GM19372 (cell line): ENCODE results near the gene PYCR2.
"Not testable (repeated sequence)": the region's sequence is repeated elsewhere in the genome, so short reads cannot be mapped to it uniquely, and the experiment has no call there.

Experiments
- ATAC-seq: cut with Tn5 transposase; IDR thresholded peaks from one replicate; pipeline ENCODE4 v1.9.1; 2021; ENCODE audit warnings: mild to moderate bottlenecking, low read depth, moderate library complexity; ENCODE audit not compliant: unreplicated experiment

PYCR2 gene

DNA sequence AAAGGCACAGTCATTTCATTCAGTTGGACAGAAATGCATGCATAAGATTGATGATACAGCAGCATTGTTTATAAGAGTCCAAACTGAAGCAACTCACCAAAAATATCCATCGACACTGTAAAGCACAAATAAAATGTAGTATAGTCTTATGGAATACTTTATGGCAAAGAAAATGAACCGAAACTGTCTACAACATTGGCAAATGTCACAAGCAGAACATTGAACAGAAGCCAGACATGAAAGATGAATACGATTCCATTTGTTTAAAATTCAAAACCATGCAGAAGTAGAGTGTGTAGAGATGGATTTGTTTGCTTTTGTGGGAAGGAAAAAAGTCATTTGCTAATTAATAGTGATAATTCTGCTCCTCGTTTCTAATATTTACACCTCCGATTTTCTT lies 27.6 kb downstream of the PYCR2 start:
- ATAC-seq = no peak

DNA sequence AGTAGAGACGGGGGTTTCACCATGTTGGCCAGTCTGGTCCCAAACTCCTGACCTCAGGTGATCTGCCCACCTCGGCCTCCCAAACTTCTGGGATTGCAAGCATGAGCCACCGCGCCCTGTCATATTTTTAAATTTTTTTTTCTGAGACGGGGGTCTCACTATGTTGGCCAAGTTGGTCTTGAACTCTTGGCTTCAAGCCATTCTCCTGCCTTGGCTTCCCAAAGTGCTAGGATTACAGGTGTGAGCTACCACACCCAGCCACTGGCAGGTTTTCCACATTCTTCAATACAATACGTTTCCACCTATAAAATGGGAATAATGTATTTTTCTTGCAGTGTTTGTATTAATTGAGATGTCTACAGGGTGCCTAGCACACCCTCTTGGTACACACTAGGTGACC lies 31.7 kb downstream of the PYCR2 start:
- ATAC-seq = no peak

DNA sequence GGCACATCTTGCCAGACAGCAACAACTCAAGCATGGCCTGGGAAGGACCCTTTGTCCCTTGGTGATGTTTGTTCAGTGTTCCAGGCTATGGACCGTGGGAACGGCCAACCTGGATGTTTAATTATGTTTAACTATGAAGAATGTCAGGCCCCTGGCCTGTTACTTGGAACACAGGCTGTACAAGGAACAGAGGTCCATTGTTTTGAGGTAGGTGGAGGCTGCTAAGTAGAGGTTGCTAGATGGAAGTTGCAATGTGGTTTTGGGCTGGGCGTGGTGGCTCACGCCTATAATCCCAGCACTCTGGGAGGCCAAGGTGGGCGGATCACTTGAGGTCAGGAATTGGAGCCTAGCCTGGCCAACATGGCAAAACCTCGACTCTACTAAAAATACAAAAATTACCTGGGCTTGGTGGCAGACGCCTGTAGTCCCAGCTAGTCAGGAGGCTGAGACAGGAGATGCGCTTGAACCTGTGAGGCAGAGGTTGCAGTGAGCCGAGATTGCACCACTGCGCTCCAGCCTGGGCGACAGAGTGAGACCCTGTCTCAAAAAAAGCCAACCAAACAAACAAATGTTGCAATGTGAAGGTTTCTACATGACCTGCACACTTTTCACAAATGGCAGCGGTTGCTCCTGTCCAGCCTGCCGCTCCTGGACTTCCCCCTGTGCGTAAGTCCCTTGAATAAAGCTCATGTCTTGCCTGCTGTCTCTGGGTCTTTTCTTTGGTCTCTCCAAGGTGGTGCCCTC lies 32.6 kb downstream of the PYCR2 start:
- no peak for ATAC-seq

DNA sequence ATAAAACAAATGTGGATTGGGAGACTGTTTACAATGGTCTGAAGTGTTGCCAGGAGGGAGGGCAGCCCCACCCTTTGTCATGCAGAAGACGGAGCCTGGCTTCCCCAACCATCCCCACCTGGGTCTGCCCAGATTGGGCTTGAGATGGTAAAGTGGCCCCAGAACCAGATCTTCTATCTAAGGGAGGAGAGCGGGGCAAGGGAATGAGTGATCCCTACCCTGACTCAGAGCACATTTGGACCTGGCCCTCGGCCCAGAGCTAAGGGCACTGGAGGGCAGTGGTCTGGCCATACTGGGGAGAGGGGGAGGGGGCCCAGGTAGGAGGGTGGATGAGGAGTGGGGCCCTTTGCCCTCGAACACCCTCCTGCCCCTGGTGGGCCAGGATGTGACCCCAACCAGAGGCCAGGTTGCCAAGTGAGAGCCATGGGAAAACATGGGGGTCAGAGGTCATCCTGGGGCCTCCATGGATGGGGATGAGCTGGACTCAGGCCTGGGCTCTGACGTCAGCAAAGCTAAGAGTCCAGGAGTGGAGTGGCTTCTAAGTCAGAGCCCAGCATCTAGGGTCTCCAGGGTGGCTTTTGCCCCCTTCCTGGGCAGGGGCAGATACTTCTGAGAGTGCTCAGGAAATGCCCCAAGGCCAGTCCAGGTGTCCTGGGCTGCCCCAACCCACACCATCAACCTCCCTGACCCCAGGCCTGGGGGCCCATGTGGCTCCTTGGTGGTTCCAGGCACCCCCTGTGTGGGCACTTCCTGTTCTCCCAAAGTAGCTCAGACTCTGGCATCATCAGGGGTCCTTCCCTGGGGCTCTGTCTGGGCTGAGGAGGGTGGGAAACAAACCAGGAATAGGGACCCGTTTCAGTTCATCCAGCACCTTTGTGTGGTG lies 33.5 kb downstream of the PYCR2 start:
- no peak for ATAC-seq

DNA sequence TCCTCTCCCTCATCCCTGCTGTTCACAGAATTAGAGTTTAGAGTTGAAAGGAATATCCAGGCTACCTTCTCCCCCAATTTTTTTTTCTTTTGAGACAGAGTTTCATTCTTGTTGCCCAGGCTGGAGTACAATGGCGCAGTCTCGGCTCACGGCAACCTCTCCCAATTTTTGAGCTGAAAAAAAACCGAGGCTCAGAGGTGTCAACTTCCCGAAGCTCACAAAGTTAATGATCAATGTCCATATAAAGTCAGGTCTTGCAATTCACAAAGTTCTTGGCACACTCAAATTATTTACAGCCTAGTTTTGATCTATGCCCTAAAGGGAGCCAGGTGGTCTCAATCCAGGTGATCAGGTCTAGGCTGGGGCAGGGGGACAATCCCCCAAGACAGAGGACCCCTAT lies 34.3 kb downstream of the PYCR2 start:
- no peak for ATAC-seq

DNA sequence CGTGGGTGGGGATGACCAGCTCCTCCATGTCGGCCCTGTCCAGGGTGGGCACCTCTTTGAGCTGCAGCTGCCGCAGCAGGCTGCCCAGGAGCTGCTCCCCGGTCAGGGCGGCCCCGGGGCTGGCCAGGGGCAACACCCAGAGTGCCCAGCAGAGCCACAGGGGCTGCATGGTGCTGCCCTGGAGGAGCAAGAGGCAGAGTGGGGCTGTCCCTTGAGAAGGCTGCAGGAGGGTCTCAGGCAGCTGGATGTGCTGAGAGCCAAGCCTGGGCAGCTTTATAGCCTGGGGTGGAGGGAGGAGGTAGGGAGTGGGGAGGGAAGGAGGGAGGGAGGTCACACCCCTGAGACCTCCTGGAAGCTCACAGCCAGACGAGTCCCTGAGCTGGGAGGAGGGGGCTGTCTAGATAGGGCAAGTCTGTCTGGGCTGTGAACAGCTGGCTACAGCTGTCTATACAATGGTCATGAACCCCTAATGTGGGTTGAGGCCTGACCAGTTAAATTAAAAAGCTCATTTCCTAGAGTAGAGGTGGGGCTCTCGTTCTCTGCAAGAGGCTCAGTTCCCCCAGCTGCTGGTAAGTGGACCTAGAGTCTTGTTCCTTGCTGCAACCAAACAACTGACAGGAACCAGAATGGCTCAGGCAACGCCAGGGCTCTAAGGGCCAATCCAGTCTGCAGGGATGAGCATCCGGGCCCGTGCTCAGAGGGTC lies 35.0 kb downstream of the PYCR2 start, which contains the start of gene LEFTY1:
LEFTY1 (minus strand) TSS at position 249 of the 704 bp plus-strand sequence; CDS start at position 169, 80 bp downstream.
- no peak for ATAC-seq

DNA sequence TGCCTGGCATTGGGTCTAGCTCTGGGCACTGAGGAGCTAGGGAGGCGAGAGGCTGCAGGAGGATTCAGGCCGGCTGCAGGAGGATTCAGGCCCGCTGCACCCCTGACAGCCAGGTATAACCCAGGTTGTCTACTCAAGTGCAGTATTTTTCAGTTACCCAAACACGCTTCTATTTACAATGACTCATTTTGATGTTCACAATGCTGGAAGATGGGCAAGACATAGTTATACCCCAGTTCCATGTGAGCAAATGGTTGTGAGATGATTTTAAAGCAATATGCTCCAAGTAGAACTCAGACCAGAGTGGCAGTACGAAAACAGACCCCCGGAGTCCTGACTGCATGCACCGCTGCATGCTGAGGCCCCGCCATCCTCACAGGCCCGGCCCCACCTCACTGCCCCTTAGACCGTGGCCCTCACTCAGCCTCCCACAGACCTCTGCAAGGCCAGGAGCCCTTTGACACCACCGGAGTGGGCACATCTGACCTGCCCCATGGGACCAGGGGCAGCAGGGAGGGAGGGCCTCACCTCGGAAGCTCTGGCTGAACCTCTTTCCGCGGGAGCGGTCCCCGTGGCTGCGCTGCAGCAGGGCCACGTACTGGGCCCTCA lies 35.7 kb downstream of the PYCR2 start:
- ATAC-seq = no peak

DNA sequence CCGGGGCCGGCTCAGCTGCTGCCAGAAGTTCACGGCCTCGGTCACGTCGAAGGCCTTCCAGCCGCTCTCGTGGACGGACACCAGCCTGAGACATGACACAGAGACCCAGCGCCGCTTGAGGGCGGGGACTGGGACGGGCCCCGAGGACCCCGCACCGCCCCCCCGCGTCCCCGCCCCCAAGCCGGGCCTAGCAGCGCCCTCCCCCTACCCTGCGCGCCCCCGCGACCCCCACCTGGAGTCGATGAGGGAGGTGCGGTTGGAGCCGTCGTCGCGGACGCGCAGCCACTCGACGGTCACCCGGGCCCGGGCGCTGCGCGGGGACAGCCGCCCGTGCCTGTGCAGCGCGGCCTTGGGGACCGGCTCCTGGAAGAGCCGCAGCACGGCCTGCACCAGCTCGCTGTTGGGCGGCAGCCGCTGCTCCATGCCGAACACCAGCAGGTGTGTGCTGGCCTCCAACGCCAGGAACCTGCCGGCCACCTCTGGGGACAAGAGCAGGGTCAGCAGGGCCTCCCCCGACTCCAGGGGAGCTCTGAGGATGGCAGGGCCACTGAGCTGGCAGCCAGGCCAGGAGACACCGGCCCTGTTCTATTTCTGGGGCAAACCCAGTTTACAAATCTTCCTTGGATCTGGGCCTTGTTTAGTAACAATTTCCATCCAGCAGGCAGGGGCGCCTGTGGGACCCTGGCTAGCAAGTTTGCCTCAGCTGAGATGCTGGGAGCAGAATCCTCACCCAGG lies 36.3 kb downstream of the PYCR2 start:
- not testable (repeated sequence) for ATAC-seq

DNA sequence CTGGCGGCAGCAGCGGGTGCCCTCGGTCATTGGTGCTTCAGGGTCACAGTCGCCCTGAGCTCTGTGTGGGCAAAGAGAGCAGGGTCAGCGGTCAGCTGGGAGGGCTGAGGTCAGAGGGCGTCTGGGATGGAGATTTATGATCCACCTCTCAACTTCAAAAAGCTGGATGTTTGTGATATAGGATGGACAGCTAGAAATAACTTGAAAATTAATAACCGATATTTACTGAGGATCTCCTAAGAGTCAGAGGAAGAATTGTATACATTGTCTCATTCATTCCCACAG lies 37.1 kb downstream of the PYCR2 start:
- ATAC-seq = no peak

DNA sequence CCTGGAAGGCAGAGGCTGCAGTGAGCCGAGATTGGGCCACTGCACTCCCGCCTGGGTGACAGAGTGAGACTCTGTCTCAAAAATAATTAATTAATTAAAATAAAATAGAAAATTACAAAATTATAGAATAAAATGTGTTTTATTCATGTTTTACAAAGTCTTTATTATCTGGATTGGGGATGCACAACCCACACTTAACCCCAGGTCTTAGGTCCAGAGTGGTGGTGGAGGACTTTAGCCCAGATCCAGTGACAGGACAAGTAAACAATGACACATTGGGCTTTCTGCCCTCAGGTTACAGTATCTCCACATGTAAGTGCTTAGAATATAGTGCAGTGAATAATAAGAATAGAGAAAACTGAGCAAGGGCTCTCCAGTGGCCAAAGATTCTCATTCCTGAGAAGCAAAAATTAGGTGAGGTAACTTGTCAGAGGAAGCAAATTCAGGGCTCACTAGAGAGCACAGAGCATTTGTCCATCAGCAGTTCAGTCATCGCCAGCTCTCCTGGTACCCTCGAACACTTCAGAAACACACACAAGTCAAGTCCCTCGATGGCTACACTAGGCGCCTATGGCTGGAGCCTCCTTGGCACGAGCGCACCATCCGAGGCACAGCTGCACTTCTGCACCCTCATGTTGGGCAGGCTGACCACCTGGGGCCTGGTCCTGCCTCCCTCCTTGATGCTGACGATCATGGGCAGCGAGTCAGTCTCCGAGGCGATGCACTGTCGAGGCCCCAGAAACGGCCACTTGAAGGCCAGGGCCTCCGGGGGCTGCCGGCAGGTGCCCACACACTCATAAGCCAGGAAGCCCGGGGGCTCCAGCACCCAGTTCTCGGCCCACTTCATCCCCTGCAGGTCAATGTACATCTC lies 37.7 kb downstream of the PYCR2 start:
- ATAC-seq = no peak

DNA sequence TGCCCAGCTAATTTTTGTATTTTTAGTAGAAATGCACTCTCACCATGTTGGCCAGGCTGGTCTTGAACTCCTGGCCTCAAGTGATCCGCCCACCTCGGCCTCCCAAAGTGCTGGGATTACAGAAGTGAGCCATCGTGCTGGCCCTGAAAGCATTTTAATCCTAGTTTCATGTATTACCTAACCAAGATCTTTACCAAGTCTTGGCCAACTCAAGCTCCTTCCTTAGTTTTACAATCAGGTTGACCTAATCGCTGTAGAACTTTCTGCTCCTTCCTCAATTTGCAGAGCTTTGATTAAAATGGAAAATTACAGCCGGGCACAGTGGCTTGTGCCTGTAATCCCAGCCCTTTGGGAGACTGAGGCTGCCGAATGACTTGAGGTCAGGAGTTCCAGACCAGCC lies 38.7 kb downstream of the PYCR2 start:
- no peak for ATAC-seq

DNA sequence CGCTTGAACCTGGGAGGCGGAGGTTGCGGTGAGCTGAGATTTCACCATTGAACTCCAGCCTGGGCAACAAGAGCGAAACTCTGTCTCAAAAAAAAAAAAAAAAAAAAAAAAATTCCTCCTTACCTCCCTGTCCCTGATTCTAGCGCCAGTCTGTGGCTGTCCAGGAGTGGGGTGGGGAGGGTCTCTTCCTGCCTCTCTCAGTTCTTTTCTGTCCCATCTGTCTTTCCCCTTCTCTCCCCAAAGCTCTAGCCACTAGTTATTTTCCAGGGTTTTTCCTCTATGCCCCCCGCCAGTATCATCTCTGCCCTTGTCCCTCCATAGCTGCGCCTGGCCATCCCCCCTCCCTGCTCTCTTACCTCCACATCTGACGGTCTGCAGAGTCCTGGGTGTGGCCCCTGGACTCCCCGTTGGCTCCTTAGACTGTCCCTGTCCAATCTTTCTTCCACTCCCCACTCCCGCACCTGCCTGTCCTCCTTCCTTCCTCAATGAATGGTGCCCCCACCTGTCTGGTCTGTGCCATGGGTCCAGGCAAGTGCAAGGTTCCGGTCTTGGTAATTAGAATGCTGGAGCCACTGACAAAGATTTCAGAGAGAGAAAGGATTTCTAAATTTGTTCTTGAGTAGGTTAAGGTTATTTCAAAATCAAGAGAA lies 40.3 kb downstream of the PYCR2 start:
- ATAC-seq = no peak

DNA sequence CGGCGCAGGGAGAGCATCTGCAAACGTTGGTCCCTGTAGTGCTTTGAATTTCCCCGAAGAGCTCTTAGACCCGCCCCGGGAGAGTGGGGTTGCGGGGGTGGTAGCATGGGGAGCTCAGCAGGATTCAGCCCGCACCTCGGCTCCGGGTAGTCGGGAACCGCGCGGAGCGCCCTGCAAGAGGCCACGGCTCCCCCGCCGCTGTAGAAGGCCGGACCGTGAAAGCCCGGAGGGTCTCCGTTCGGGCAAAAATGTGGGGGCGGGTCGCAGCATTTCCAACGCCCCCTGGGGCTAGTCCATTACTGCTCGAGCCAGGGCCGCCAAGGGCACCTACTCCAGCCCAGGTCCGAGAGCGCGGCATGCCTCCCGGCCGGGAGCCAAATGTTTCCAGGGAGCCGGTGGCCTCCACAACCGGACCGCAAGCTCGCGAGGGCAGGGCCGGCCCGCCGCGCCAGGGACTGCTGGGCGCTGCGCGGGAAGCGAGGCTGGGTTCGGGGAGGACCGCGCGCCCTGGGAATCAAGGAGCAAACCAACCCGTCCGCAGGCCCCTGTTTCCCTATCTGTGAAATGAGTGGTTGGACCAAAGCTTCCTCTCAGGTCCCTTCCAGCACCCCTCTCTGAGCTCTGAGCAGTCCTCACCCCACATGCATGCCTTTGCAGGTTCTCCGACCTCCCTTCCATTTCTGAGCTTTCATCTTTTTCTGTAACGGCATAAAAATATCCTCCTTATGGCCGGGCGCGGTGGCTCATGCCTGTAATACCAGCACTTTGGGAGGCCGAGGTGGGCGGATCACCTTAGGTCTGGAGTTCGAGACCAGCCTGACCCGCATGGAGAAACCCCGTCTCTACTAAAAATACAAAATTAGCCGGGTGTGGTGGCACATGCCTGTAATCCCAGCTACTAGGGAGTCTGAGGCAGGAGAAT lies 41.1 kb downstream of the PYCR2 start:
- peak; percentile 34 for ATAC-seq

DNA sequence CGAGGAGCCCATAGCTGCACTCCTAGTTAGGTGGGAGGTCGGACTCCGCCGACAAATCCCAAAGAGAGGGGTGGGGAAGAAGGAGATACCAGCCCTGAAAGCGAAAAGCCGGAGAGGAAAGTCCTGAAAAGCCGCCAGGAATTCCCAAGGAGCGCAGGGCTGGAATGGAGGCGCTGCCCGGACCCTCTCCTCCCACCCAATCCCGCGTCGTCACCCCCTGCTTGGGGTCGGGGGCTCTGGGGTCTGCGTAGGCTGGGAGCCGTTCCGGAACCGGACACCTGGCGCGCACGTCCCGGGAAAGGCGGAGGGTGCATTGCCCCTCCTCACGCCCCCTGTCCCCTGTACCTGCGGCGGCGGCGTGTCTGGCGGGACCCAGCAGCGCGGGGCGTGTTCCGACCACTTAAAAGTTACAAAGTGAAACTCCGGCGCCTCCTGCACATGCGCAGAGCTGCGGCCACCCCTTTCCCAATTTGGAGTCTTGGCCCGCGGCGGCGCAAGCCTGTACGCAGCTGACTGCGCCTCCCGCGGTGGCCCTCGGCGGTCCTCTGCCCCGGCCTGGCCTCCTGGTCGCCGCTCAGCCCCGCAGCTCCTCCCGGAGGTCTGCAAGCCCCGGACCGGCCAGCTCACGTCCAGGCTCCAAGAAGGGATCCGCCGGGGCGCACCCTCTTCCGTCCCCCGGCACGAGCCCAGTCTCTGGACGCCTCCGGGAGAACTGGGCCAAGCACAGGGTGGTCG lies 41.9 kb downstream of the PYCR2 start, which contains the start of gene TMEM63A:
TMEM63A (minus strand) TSS at position 422 of the 735 bp plus-strand sequence. CDS start 4,800 bp downstream, outside the sequence.
- peak; percentile 64 for ATAC-seq

DNA sequence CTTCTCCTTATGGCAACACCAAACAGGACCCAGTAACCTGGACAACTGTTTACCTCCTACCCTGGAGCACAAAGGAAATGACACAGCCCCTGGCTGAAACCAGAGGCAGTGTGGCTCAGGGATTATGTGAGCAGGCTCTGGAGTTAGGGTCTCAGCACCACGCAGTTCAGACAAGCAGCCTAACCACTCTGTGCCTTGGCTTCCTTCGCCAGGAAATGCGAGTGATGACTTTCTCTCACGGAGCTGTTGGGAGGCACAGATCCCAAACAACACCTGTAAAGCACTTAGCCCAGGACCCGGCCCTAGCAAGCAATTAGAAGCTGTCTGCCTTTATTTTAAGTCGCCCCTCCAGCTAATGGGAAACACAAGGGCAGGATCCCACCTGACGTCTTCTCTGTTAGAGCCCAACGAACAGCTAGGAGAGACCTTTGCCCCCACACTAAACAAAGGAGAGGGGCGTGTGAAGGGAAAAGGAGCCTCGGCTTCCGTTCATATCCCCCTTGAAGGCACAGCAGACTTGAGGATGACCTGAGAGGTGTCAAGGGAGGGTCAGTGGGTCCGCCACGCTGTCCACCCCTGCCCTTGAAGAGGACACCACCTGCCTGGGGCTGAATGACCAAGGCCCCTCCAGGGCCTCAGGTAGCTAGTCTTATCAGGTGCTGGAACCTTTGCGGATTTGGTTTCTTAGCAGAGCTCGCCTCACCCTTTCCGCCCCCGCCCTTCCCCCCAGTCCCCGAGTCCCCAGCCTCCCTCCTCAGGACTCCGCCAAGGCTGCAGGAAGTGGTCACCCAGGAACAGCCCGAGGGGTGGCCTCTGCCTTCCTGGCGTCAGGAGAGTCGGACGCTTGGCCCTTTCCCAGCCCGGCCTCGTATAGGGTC lies 42.7 kb downstream of the PYCR2 start:
- ATAC-seq = no peak

DNA sequence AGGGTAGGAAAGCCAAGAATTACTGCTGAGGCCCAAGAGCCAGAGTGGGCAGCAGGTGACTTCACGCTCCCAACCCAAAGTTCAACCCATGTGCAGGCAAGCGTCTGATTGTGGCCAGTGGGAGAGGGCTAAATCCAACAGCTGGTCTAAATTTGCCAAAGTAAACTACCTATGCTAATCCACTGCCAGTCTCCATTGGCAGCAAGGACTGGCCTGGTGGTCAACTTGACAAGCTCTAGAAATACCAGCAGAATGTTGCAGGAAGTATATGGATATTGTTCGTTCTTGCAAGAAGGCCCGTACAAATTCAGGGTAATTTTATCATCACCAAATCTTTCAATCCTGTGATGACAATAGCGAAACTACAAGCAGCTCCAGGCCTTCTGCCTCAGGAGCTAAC lies 43.4 kb downstream of the PYCR2 start:
- ATAC-seq = no peak
